Skeletal muscle satellite cell (primary cell): ENCODE results near the gene ZNF90.
A peak's percentile ranks its signal among the peaks of the same experiment; 100 is the strongest.
"Not testable (repeated sequence)": the region's sequence is repeated elsewhere in the genome, so short reads cannot be mapped to it uniquely, and the experiment has no call there.

Experiments
- H3K27me3 ChIP-seq: 2 replicates; pipeline ENCODE4 v1.7.0; 2013; ENCODE audit warnings: low read length; ENCODE audit not compliant: control insufficient read depth, insufficient read depth
- H3K36me3 ChIP-seq: 2 replicates; pipeline ENCODE4 v1.7.0; 2013; ENCODE audit warnings: mild to moderate bottlenecking, control low read depth, low read length; ENCODE audit not compliant: insufficient read depth
- H3K4me1 ChIP-seq: 2 replicates; pipeline ENCODE4 v1.7.0; 2013; ENCODE audit warnings: low read length; ENCODE audit not compliant: control insufficient read depth, insufficient read depth
- H3K4me2 ChIP-seq: 2 replicates; pipeline ENCODE4 v1.7.0; 2013; ENCODE audit warnings: mild to moderate bottlenecking, low read length
- H3K4me3 ChIP-seq: 2 replicates; pipeline ENCODE4 v1.7.0; 2013; ENCODE audit warnings: low read length
- H3K9ac ChIP-seq: 2 replicates; pipeline ENCODE4 v1.7.0; 2013; ENCODE audit warnings: mild to moderate bottlenecking, low read depth, low read length, moderate library complexity
- H3K9me3 ChIP-seq: replicated peaks from 2 replicates; pipeline ENCODE4 v1.7.0; 2013; ENCODE audit warnings: mild to moderate bottlenecking, control low read depth, low read length

ZNF90 gene

GRCh38 chr19:20067943-20068342 lies 9.9 kb upstream of the ZNF90 start:
- Histone ChIP-seq H3K9ac (no peak overlapping the region), H3K9me3 (no peaks in the 10 kb centered on the region), H3K4me2 (no peak overlapping the region), H3K4me3 (no peak overlapping the region), H3K27me3 (no peaks in the 10 kb centered on the region), H3K4me1 (no peaks in the 10 kb centered on the region), H3K36me3 (no peaks in the 10 kb centered on the region)

GRCh38 chr19:20068559-20068958 lies 9.2 kb upstream of the ZNF90 start:
- not testable (repeated sequence) for H3K9ac ChIP-seq, H3K27me3 ChIP-seq, H3K4me2 ChIP-seq, H3K4me1 ChIP-seq, H3K9me3 ChIP-seq, H3K36me3 ChIP-seq, H3K4me3 ChIP-seq

GRCh38 chr19:20070691-20071090 lies 7.1 kb upstream of the ZNF90 start:
- H3K4me2 ChIP-seq: no peak overlapping the region
- no peaks in the 10 kb centered on the region for H3K27me3 ChIP-seq
- H3K4me3 ChIP-seq: no peak overlapping the region
- H3K36me3 ChIP-seq: no peaks in the 10 kb centered on the region
- no peak overlapping the region for H3K9ac ChIP-seq
- no peaks in the 10 kb centered on the region for H3K9me3 ChIP-seq
- H3K4me1 ChIP-seq: no peaks in the 10 kb centered on the region

- no peak overlapping the region for H3K4me3 ChIP-seq
- H3K4me1 ChIP-seq: no peaks in the 10 kb centered on the region
- no peaks in the 10 kb centered on the region for H3K36me3 ChIP-seq
- no peaks in the 10 kb centered on the region for H3K9me3 ChIP-seq
- no peak overlapping the region for H3K4me2 ChIP-seq
- no peak overlapping the region for H3K9ac ChIP-seq
- H3K27me3 ChIP-seq: no peaks in the 10 kb centered on the region
Measured at GRCh38 chr19:20072936-20073335, 4.9 kb upstream of the ZNF90 start.

- Histone ChIP-seq H3K4me3 (peak overlapping the region; percentile 82), H3K9ac (peak overlapping the region; percentile 65), H3K4me2 (peak overlapping the region; percentile 83), H3K36me3 (no peaks in the 10 kb centered on the region), H3K27me3 (no peaks in the 10 kb centered on the region), H3K9me3 (no peaks in the 10 kb centered on the region), H3K4me1 (no peaks in the 10 kb centered on the region)
Measured at GRCh38 chr19:20078581-20079031, 806 bp downstream of the ZNF90 start.

GRCh38 chr19:20079476-20079875 lies 1.7 kb downstream of the ZNF90 start:
- no peaks in the 10 kb centered on the region for H3K9me3 ChIP-seq
- H3K27me3 ChIP-seq: no peaks in the 10 kb centered on the region
- no peaks in the 10 kb centered on the region for H3K36me3 ChIP-seq
- no peak overlapping the region for H3K9ac ChIP-seq
- H3K4me1 ChIP-seq: no peaks in the 10 kb centered on the region
- H3K4me3 ChIP-seq: no peak overlapping the region
- no peak overlapping the region for H3K4me2 ChIP-seq

- Histone ChIP-seq H3K4me1 (no peaks in the 10 kb centered on the region), H3K4me3 (no peak overlapping the region), H3K9ac (no peak overlapping the region), H3K9me3 (no peaks in the 10 kb centered on the region), H3K36me3 (no peaks in the 10 kb centered on the region), H3K27me3 (no peaks in the 10 kb centered on the region), H3K4me2 (no peak overlapping the region)
Measured at GRCh38 chr19:20080656-20081055, 2.9 kb downstream of the ZNF90 start.

- H3K36me3 ChIP-seq, H3K4me1 ChIP-seq, H3K9ac ChIP-seq, H3K4me3 ChIP-seq, H3K27me3 ChIP-seq, H3K9me3 ChIP-seq, H3K4me2 ChIP-seq: not testable (repeated sequence)
Measured at GRCh38 chr19:20082232-20082833, 4.5 kb downstream of the ZNF90 start.

GRCh38 chr19:20082876-20083275 lies 5.1 kb downstream of the ZNF90 start:
- not testable (repeated sequence) for H3K9me3 ChIP-seq, H3K9ac ChIP-seq, H3K4me1 ChIP-seq, H3K27me3 ChIP-seq, H3K36me3 ChIP-seq, H3K4me3 ChIP-seq, H3K4me2 ChIP-seq

- Histone ChIP-seq H3K4me1 (no peaks in the 10 kb centered on the region), H3K4me3 (no peak overlapping the region), H3K27me3 (no peaks in the 10 kb centered on the region), H3K9me3 (peaks cover 11% of the 10 kb centered on the region), H3K36me3 (no peaks in the 10 kb centered on the region), H3K9ac (no peak overlapping the region), H3K4me2 (no peak overlapping the region)
Measured at GRCh38 chr19:20102097-20102496, 24.3 kb downstream of the ZNF90 start.

- Histone ChIP-seq H3K36me3 (no peaks in the 10 kb centered on the region), H3K27me3 (no peaks in the 10 kb centered on the region), H3K4me1 (no peaks in the 10 kb centered on the region), H3K4me3 (no peak overlapping the region), H3K9ac (no peak overlapping the region), H3K9me3 (peaks cover 14% of the 10 kb centered on the region), H3K4me2 (no peak overlapping the region)
Measured at GRCh38 chr19:20103091-20103740, 25.4 kb downstream of the ZNF90 start.

- Histone ChIP-seq H3K36me3 (no peaks in the 10 kb centered on the region), H3K9me3 (peaks cover 9% of the 10 kb centered on the region), H3K4me3 (no peak overlapping the region)
Measured at GRCh38 chr19:20107301-20107700, 29.5 kb downstream of the ZNF90 start.

More at GRCh38 chr19:20107301-20107700, 29.5 kb downstream of the ZNF90 start:
- no peaks in the 10 kb centered on the region for H3K4me1 ChIP-seq
- no peak overlapping the region for H3K9ac ChIP-seq
- no peaks in the 10 kb centered on the region for H3K27me3 ChIP-seq
- no peak overlapping the region for H3K4me2 ChIP-seq
